ENCODE data around the gene DNAJB2. TPM values are rescaled to one million over a fixed set of nuclear protein-coding genes. Genes with fewer than 3 reads are reported as not detected.

The DNAJB2 gene
- total RNA-seq, 4 donors from 2014 or later, result 45.3 to 76.1 (median 54.9) TPM

DNA sequence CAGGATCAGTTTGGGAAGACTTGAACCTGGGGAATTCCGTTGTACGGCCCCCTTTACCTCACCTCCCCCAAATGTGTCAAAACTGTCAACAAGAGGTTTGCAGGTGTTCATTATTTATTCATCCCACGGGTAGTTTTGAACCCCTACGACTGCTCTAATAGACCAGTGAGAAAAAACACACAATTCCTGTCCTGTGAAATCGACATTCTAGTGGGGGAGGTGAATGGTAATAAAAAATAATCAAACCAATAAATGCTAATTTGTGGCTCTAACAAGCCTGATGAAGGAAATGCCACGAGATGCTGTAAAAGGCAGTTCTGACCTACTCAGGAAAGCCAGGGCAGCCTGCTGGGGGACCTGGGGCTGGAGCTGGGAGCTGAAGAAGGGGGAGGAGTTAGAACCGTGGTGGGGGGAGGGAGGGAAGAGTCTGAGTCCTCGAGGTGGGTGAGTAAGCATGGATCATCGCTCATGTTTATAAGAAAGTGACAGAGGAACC is 463 bp upstream of the DNAJB2 start:
- no peaks in the 10 kb centered on the region for H3K27me3 ChIP-seq
- ATAC-seq, result no peak
- 0 to 13% methylated on average over 4 to 9 of the region's 9 CpGs for WGBS, 2 donors (ENCODE audit: low coverage in 1 of 2)
- H3K36me3 ChIP-seq, result peaks cover 0 to 34% of the 10 kb centered on the region in 2 donors
- peak overlapping the region; percentile 74 to 81 for H3K4me3 ChIP-seq
- peaks cover 4 to 63% (median 20%) of the 10 kb centered on the region in 3 donors for H3K4me1 ChIP-seq
- H3K27ac ChIP-seq, result peak overlapping the region; percentile 95 to 99 (median 96)
- peak in 1 of 4 experiments; percentile 11 for TF ChIP-seq CTCF (IDR thresholded peaks at IDR 0.05)
- TF ChIP-seq EP300 (IDR thresholded peaks at IDR 0.05), result no peak
- no peaks in the 10 kb centered on the region for H3K9me3 ChIP-seq

- ATAC-seq, result no peak
- Histone ChIP-seq H3K9me3 (no peaks in the 10 kb centered on the region), H3K4me3 (peak overlapping the region; percentile 74 to 81), H3K27me3 (no peaks in the 10 kb centered on the region), H3K27ac (peak overlapping the region; percentile 95 to 99 (median 96)), H3K4me1 (peaks cover 4 to 62% (median 15%) of the 10 kb centered on the region in 3 donors), H3K36me3 (peaks cover 0 to 47% of the 10 kb centered on the region in 2 donors)
- WGBS, 2 donors (ENCODE audit: low coverage in 1 of 2), result 23 to 35% methylated on average over 3 to 5 of the region's 12 CpGs
- no peak for TF ChIP-seq POLR2A (IDR thresholded peaks at IDR 0.05)
These were observed 850 bp downstream of the DNAJB2 start for GRCh38 chr2:219279916-219280516.

GRCh38 chr2:219280651-219281050 is 1.5 kb downstream of the DNAJB2 start:
- Histone ChIP-seq H3K4me1 (peaks cover 4 to 68% (median 19%) of the 10 kb centered on the region in 3 donors), H3K27ac (peak overlapping the region in 3 of 4 donors; percentile 95 to 99 (median 98)), H3K4me3 (peak overlapping the region in 1 of 2 donors; percentile 74), H3K9me3 (no peaks in the 10 kb centered on the region), H3K36me3 (peaks cover 0 to 54% of the 10 kb centered on the region in 2 donors), H3K27me3 (no peaks in the 10 kb centered on the region)
- TF ChIP-seq CTCF (IDR thresholded peaks at IDR 0.05) (no peak), POLR2AphosphoS5 (IDR thresholded peaks at IDR 0.05) (no peak), POLR2A (IDR thresholded peaks at IDR 0.05) (no peak), EP300 (IDR thresholded peaks at IDR 0.05) (no peak)
- WGBS, 2 donors (ENCODE audit: low coverage in 1 of 2), result 67 to 83% methylated on average over 1 to 4 of the region's 4 CpGs
- no peak for ATAC-seq

GRCh38 chr2:219281588-219281987 is 2.4 kb downstream of the DNAJB2 start:
- Histone ChIP-seq H3K27me3 (no peaks in the 10 kb centered on the region), H3K4me1 (peaks cover 4 to 78% (median 20%) of the 10 kb centered on the region in 3 donors), H3K9me3 (no peaks in the 10 kb centered on the region), H3K36me3 (peaks cover 0 to 63% of the 10 kb centered on the region in 2 donors), H3K4me3 (no peak overlapping the region), H3K27ac (peak overlapping the region in 3 of 4 donors; percentile 35 to 99 (median 98))
- no peak for TF ChIP-seq CTCF (IDR thresholded peaks at IDR 0.05)
- TF ChIP-seq POLR2A (IDR thresholded peaks at IDR 0.05), result no peak
- TF ChIP-seq EP300 (IDR thresholded peaks at IDR 0.05), result no peak
- no peak for TF ChIP-seq POLR2AphosphoS5 (IDR thresholded peaks at IDR 0.05)
- 67 to 88% methylated on average over 2 to 3 of the region's 8 CpGs for WGBS, 2 donors (ENCODE audit: low coverage in 1 of 2)
- ATAC-seq, result no peak

DNA sequence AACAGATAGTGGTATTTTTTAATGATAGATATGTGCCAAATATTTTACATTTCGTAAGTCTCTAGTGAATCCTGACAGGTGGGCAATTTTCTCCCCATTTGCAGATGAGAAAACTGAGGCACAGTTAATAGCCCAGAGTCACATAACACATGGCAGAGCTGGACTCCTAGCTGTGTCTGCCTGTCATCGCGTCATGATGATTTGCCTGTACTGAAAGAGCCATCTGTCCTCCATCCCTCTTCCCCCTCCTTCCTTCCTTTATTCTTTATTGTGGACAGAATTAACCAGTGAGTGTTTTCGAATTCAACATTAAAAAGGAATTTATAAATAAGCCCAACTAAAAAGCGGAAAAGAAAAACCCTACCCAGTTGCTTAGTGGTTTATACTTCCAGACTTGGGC is 3.2 kb downstream of the DNAJB2 start:
- no peak for TF ChIP-seq CTCF (IDR thresholded peaks at IDR 0.05)
- TF ChIP-seq POLR2AphosphoS5 (IDR thresholded peaks at IDR 0.05), result no peak
- no peak for TF ChIP-seq EP300 (IDR thresholded peaks at IDR 0.05)
- TF ChIP-seq POLR2A (IDR thresholded peaks at IDR 0.05), result no peak
- 72 to 75% methylated on average over 5 of the region's 5 CpGs for whole genome bisulfite sequencing, 2 donors (ENCODE audit: low coverage in 1 of 2)
- Histone ChIP-seq H3K27me3 (no peaks in the 10 kb centered on the region), H3K9me3 (no peaks in the 10 kb centered on the region), H3K4me3 (no peak overlapping the region), H3K27ac (peak overlapping the region in 1 of 4 donors; percentile 98), H3K4me1 (peaks cover 4 to 78% (median 20%) of the 10 kb centered on the region in 3 donors), H3K36me3 (peaks cover 0 to 66% of the 10 kb centered on the region in 2 donors)
- ATAC-seq, result no peak

All from gastroesophageal sphincter (tissue), 4 donors.